ENCODE measurements around the gene STARD8. TPM values are rescaled to one million over a fixed set of nuclear protein-coding genes. Genes with fewer than 3 reads are reported as not detected.

STARD8 gene
- total RNA-seq, 4 donors from 2014 or later = 0.70 to 5.0 (median 4.1) TPM

DNA sequence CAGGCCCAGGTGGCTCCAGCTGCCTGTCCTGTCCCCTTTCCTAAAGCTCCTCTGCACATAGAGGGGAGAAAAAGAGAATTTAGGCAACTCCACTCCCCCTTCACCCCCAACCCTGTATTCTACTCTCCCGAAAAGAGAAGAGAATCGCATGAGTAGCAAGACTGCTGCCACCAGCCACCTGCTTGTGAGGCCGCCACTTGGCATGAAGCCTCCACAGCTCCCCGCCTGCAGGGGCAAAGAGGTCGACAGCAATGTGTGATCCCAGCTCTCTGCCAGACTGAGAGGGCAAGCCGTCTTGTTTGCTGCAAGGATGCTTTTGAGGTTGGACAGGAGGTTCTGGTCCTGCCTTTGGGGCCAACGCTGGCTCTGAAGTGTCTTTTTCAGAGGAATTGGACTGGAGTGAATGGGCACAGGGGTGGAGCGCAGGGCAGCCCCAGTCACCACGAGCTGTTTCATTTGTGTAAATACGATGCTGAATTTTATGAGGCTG is 77.1 kb downstream of the STARD8 start:
- Histone ChIP-seq H3K9me3 (no peaks in the 10 kb centered on the region), H3K27ac (no peak overlapping the region), H3K27me3 (no peaks in the 10 kb centered on the region), H3K4me3 (no peak overlapping the region), H3K4me1 (no peaks in the 10 kb centered on the region), H3K36me3 (no peaks in the 10 kb centered on the region)
- peak in 1 of 3 donors; percentile 33 for DNase-seq
- TF ChIP-seq, protein P1, sequence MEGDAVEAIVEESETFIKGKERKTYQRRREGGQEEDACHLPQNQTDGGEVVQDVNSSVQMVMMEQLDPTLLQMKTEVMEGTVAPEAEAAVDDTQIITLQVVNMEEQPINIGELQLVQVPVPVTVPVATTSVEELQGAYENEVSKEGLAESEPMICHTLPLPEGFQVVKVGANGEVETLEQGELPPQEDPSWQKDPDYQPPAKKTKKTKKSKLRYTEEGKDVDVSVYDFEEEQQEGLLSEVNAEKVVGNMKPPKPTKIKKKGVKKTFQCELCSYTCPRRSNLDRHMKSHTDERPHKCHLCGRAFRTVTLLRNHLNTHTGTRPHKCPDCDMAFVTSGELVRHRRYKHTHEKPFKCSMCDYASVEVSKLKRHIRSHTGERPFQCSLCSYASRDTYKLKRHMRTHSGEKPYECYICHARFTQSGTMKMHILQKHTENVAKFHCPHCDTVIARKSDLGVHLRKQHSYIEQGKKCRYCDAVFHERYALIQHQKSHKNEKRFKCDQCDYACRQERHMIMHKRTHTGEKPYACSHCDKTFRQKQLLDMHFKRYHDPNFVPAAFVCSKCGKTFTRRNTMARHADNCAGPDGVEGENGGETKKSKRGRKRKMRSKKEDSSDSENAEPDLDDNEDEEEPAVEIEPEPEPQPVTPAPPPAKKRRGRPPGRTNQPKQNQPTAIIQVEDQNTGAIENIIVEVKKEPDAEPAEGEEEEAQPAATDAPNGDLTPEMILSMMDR (IDR thresholded peaks at IDR 0.05) = no peak
- no peak for TF ChIP-seq POLR2A (IDR thresholded peaks at IDR 0.05)

DNA sequence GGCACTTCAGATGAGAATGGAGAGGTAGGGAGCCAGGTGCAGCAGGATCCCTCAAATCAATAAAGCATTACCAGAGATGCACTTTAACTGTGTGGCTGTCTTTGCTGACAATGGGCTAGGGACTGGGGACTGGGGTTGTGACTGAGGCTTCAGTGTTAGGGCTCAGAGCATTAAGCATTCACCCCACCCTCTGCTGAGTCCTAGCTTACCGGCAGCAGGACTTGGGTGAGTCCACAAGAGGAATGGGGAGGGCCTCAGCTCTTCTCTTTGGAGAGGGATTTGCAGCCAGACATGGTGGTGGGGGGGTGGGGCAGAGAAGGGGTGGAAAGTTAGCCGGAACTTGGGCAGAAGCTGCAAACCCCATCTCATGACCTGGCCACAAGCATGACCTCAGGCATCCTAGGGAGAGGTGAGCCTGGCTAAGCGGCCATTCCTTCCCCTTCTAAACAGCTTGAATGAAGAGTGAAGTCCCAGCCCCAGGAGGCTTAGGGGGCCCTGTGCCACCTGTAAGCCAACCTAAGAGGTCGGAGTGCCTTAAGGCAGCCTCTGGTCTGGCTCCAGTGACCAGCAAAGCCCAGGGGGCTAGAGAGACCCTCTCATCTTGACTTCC is 78.4 kb downstream of the STARD8 start:
- Histone ChIP-seq H3K27ac (no peak overlapping the region), H3K4me3 (no peak overlapping the region), H3K36me3 (no peaks in the 10 kb centered on the region), H3K9me3 (no peaks in the 10 kb centered on the region), H3K4me1 (no peaks in the 10 kb centered on the region), H3K27me3 (no peaks in the 10 kb centered on the region)
- peak in 1 of 3 donors; percentile 22 for DNase-seq
- TF ChIP-seq POLR2A (IDR thresholded peaks at IDR 0.05) = no peak
- TF ChIP-seq, protein P1 (IDR thresholded peaks at IDR 0.05) = no peak

DNA sequence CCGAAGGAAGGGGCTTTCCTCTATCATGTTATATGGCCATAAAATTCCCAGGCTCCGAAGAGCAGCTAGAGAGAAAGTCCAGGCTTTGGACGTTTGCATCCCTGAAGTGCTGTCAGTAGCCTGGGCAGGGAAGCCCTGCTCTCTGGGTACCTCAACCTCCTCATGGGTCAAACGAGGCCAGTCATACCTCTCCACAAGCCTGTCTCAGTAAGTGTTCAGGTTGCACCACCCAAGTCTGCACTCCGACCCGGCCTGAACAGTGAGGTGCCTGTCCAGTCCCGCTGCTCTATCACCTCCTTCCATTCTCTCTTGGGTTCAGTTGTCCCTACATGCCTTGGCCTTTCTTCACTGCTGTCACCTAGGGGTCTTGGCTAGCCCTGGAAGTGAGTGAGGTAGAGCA is 78.9 kb downstream of the STARD8 start:
- Histone ChIP-seq H3K4me3 (no peak overlapping the region), H3K36me3 (no peaks in the 10 kb centered on the region), H3K9me3 (no peaks in the 10 kb centered on the region), H3K27me3 (no peaks in the 10 kb centered on the region), H3K27ac (no peak overlapping the region), H3K4me1 (no peaks in the 10 kb centered on the region)
- DNase-seq = no peak
- TF ChIP-seq, protein P1 (IDR thresholded peaks at IDR 0.05) = no peak
- TF ChIP-seq POLR2A (IDR thresholded peaks at IDR 0.05) = no peak

DNA sequence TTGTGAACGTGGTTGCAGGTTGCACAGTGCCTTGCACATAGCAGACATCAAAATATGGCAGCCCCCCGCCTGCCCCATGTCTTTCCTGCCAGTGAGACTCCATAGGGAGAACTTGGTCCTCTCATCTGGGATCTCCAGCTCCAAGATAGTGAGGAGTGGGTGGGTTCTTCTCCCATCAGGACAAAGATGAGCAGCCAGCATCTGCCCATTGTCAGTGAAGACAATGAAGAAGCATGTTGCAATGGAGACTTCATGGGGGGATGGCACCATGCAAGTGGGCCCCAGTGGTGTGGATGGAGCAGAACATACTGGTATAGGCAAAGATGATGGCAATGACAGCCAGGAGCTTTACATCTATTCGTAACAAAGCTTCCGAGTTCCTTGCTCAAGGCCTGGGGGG is 80.2 kb downstream of the STARD8 start:
- Histone ChIP-seq H3K27me3 (no peaks in the 10 kb centered on the region), H3K4me1 (no peaks in the 10 kb centered on the region), H3K27ac (no peak overlapping the region), H3K9me3 (no peaks in the 10 kb centered on the region), H3K36me3 (no peaks in the 10 kb centered on the region), H3K4me3 (no peak overlapping the region)
- peak in 1 of 3 donors; percentile 27 for DNase-seq
- TF ChIP-seq, protein P1 (IDR thresholded peaks at IDR 0.05) = no peak
- no peak for TF ChIP-seq POLR2A (IDR thresholded peaks at IDR 0.05)

DNA sequence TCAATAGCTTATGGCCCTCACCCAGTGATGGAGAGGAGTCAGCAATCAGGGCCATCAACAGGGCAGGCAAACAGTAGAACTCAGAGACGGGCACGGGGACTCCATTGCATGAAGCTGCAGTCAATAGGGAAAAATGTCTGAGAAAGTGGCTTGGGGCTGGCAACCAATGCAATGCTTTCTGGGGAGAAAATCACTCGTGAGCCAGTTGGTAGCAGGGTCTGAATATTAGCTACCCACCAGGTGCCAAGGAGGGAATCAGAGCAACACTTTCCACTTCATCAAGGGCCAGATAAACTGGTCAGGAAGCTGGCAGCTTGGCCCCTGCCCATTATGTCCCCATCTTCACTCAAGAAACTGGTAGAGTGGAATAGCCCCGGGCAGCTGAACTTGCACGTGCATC is 80.7 kb downstream of the STARD8 start:
- TF ChIP-seq POLR2A (IDR thresholded peaks at IDR 0.05) = no peak
- TF ChIP-seq, protein P1 (IDR thresholded peaks at IDR 0.05) = no peak
- Histone ChIP-seq H3K27ac (no peak overlapping the region), H3K9me3 (no peaks in the 10 kb centered on the region), H3K4me3 (no peak overlapping the region), H3K27me3 (no peaks in the 10 kb centered on the region), H3K4me1 (no peaks in the 10 kb centered on the region), H3K36me3 (no peaks in the 10 kb centered on the region)
- peak in 1 of 3 donors; percentile 14 for DNase-seq

Data from Peyer's patch (tissue), 4 donors.